ENCODE results near the gene GBX2. TPM values are rescaled to one million over a fixed set of nuclear protein-coding genes. Genes with fewer than 3 reads are reported as not detected.

Gene GBX2
- total and polyA plus RNA-seq, 2 of the 13 experiments (the other 11 are each of a cell fraction or from before 2014, with no cell fraction given), result not detected

GRCh38 chr2:236117861-236118269, 50.3 kb downstream of the GBX2 start (continued):
- TF ChIP-seq, protein P1, sequence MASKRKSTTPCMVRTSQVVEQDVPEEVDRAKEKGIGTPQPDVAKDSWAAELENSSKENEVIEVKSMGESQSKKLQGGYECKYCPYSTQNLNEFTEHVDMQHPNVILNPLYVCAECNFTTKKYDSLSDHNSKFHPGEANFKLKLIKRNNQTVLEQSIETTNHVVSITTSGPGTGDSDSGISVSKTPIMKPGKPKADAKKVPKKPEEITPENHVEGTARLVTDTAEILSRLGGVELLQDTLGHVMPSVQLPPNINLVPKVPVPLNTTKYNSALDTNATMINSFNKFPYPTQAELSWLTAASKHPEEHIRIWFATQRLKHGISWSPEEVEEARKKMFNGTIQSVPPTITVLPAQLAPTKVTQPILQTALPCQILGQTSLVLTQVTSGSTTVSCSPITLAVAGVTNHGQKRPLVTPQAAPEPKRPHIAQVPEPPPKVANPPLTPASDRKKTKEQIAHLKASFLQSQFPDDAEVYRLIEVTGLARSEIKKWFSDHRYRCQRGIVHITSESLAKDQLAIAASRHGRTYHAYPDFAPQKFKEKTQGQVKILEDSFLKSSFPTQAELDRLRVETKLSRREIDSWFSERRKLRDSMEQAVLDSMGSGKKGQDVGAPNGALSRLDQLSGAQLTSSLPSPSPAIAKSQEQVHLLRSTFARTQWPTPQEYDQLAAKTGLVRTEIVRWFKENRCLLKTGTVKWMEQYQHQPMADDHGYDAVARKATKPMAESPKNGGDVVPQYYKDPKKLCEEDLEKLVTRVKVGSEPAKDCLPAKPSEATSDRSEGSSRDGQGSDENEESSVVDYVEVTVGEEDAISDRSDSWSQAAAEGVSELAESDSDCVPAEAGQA (IDR thresholded peaks at IDR 0.05; ENCODE audit: low read depth), result 0 out of 2 replicates have a peak, but pooled peaks have one; percentile 55
- TF ChIP-seq, protein P1 (CRISPR knock-in tag; IDR thresholded peaks at IDR 0.05; ENCODE audit: borderline replicate concordance), result peak; percentile 77; the same call in 1 of the 2 replicates
- TF ChIP-seq GLI4 (CRISPR knock-in tag; IDR thresholded peaks at IDR 0.05; ENCODE audit: borderline replicate concordance) (peak; percentile 70; the same call in 1 of the 2 replicates), KAT7 (CRISPR knock-in tag; IDR thresholded peaks at IDR 0.05; ENCODE audit: borderline replicate concordance) (no peak; the same call in 1 of the 2 replicates), HNF4A (CRISPR knock-in tag; IDR thresholded peaks at IDR 0.05) (peak; percentile 85), EP300 (IDR thresholded peaks at IDR 0.05; ENCODE audit: low read depth in 2 of 2, low read length in 2 of 2) (peak in 1 of 2 experiments; percentile 94; a peak in 2 of 4 replicates), EP300 (CRISPR knock-in tag; IDR thresholded peaks at IDR 0.05; ENCODE audit: borderline replicate concordance) (peak; percentile 83), ZNF503 (CRISPR knock-in tag; IDR thresholded peaks at IDR 0.05) (peak; percentile 100), RAD21 (CRISPR knock-in tag; IDR thresholded peaks at IDR 0.05) (no peak), SRY (CRISPR knock-in tag; IDR thresholded peaks at IDR 0.05) (no peak), ELF1 (CRISPR knock-in tag; IDR thresholded peaks at IDR 0.05) (peak; percentile 83), ZNF350 (CRISPR knock-in tag; IDR thresholded peaks at IDR 0.05; ENCODE audit: borderline replicate concordance, low read depth) (no peak), ZNF337 (CRISPR knock-in tag; IDR thresholded peaks at IDR 0.05; ENCODE audit: borderline replicate concordance, low read depth) (peak; percentile 65; the same call in 1 of the 2 replicates), SOX13 (IDR thresholded peaks at IDR 0.05) (peak; percentile 85), SOX13 (CRISPR knock-in tag; conservative IDR thresholded peaks at IDR 0.05 in 1 of 2, IDR thresholded peaks at IDR 0.05 in 1 of 2) (peak in 1 of 2 experiments; percentile 93; a peak in 2 of 4 replicates), REPIN1 (CRISPR knock-in tag; IDR thresholded peaks at IDR 0.05; ENCODE audit: borderline replicate concordance, low read depth) (peak; percentile 67; the same call in 1 of the 2 replicates), MED1 (CRISPR knock-in tag; IDR thresholded peaks at IDR 0.05) (peak; percentile 93)
- TF ChIP-seq, protein P2, sequence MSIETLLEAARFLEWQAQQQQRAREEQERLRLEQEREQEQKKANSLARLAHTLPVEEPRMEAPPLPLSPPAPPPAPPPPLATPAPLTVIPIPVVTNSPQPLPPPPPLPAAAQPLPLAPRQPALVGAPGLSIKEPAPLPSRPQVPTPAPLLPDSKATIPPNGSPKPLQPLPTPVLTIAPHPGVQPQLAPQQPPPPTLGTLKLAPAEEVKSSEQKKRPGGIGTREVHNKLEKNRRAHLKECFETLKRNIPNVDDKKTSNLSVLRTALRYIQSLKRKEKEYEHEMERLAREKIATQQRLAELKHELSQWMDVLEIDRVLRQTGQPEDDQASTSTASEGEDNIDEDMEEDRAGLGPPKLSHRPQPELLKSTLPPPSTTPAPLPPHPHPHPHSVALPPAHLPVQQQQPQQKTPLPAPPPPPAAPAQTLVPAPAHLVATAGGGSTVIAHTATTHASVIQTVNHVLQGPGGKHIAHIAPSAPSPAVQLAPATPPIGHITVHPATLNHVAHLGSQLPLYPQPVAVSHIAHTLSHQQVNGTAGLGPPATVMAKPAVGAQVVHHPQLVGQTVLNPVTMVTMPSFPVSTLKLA (IDR thresholded peaks at IDR 0.05), result no peak
- TF ChIP-seq, protein P3, sequence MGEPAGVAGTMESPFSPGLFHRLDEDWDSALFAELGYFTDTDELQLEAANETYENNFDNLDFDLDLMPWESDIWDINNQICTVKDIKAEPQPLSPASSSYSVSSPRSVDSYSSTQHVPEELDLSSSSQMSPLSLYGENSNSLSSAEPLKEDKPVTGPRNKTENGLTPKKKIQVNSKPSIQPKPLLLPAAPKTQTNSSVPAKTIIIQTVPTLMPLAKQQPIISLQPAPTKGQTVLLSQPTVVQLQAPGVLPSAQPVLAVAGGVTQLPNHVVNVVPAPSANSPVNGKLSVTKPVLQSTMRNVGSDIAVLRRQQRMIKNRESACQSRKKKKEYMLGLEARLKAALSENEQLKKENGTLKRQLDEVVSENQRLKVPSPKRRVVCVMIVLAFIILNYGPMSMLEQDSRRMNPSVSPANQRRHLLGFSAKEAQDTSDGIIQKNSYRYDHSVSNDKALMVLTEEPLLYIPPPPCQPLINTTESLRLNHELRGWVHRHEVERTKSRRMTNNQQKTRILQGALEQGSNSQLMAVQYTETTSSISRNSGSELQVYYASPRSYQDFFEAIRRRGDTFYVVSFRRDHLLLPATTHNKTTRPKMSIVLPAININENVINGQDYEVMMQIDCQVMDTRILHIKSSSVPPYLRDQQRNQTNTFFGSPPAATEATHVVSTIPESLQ (CRISPR knock-in tag; conservative IDR thresholded peaks at IDR 0.05), result 0 out of 2 replicates have a peak, but pooled peaks have one; percentile 48
